ENCODE data around the gene DNAJC8.

- no peak for TF ChIP-seq POLR2A (IDR thresholded peaks at IDR 0.05)
- TF ChIP-seq CTCF (IDR thresholded peaks at IDR 0.05), result no peak
- TF ChIP-seq EP300 (IDR thresholded peaks at IDR 0.05), result no peak
These were observed 32.1 kb upstream of the DNAJC8 start for GRCh38 chr1:28264897-28265296.
